ENCODE results near the gene RAD51B.

Gene RAD51B

GRCh38 chr14:68312884-68313610, 493.5 kb downstream of the RAD51B start:
- peak in 1 of 2 donors; percentile 23 for DNase-seq

GRCh38 chr14:68314642-68315041, 495.1 kb downstream of the RAD51B start:
- no peak for DNase-seq

DNA sequence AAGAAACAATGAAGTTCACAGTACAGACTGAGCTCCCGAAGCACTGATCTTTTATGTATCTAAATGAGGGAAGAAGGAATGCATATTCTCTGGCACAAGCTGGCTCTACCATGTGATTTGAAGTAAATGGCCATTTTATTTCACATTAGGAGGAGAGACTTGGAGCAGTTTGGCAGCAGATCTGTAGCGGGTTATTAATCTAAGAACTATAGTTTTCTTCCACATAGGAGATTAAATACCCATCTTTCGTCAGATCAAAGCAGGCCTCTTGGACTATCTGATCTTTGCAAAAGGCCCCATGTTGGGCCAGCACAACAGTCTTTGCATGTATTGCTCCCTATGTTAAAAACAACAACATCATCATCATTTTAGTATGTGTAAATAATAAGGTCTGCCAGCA, 495.5 kb downstream of the RAD51B start:
- DNase-seq: no peak

- DNase-seq: no peak
Observed at GRCh38 chr14:68316078-68316868, 496.7 kb downstream of the RAD51B start.

GRCh38 chr14:68317239-68317638, 497.7 kb downstream of the RAD51B start:
- DNase-seq: no peak

DNA sequence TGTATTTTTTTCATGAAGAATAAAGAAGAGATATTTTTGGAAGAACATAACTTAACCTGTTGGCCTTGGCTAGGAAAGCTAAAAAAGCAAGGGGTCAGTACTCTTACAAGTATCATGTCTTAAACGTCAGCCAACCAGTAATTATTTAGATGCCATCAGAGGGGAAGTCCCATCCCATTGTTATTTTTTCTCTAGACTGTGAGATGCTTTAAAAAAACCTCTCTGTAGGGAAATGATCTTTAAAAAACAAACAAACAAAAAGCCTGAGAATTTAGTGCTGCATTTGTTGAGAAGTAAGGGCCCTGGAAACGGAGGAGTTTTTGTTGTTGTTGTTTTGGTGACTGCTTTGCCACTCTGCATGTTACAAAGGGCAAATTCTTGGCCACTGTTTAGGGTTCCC, 499.2 kb downstream of the RAD51B start:
- DNase-seq: no peak

DNA sequence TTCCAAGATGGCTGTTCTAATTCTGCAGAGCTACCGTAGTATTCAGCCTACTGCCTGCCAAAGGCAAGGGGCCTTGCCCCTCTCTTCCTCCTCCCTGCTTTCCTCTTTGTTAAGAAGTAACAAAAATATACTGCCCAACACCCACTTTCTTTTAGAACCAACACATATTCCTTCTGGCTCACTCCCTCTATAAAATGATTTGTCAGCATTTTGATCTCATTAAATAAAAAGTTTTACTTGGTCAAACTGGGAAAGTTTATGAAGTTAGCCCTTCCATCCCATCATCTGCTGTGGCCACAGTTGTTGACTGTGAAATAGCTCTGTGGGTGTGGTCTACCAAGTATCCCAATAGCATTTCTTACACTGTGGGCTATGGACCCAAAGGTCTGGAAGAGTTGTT, 500.9 kb downstream of the RAD51B start:
- DNase-seq: no peak

DNA sequence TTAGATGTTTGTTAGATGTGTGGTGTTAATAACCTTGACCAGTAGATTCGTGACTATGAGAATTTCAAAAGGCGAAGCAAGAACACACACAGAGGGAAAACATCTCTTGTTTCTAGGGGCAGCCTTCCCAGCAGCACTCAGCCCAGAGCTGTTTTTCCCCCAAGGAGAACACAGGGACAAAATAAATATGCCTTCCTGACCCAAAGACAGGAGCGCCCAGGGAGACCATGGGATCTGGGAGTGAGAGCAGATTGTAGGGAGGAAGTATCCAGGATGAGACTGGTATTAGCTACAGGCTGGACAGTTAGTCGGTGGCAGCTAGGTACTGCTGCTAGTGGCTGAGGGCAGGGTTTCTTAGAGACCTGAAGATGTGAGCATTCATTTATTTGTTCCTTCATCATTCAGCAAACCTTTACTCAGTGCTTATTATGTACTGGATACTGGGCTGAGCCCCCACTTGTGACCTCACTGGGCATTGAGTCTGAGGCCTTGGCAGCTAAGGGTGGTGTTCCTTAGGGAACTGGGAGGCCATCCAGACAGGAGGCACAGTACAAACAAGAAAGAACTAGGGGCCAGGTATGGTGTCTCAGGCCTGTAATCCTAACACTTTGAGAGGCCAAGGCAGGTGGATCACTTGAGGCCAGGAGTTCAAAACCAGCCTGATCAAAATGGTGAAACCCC, 503.5 kb downstream of the RAD51B start:
- no peak for DNase-seq

GRCh38 chr14:68325267-68325807, 505.8 kb downstream of the RAD51B start:
- DNase-seq: no peak

DNA sequence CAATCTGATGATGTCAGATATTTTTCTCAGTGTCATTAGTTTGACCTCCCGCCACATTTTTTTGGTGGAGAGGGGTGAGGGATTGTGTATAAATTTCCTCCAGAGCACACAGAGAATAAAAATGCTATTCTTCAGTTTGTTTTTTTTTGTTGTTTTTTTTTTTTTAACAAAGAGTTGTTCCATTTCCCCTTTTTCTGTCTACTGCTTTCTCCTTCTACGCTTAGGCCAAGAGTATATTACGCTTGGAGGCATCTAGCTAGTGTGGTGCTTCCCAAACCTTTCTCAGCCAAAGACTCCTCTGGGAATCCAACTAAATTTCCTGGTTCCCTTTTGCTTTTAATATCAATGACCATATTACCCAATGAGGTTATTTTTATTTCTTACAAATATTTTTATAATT, 507.7 kb downstream of the RAD51B start:
- no peak for DNase-seq

GRCh38 chr14:68328509-68328908, 508.9 kb downstream of the RAD51B start:
- no peak for DNase-seq

GRCh38 chr14:68331426-68331825, 511.8 kb downstream of the RAD51B start:
- no peak for DNase-seq

GRCh38 chr14:68331991-68332390, 512.4 kb downstream of the RAD51B start:
- no peak for DNase-seq

- no peak for DNase-seq
Observed at GRCh38 chr14:68333262-68333661, 513.7 kb downstream of the RAD51B start.

DNA sequence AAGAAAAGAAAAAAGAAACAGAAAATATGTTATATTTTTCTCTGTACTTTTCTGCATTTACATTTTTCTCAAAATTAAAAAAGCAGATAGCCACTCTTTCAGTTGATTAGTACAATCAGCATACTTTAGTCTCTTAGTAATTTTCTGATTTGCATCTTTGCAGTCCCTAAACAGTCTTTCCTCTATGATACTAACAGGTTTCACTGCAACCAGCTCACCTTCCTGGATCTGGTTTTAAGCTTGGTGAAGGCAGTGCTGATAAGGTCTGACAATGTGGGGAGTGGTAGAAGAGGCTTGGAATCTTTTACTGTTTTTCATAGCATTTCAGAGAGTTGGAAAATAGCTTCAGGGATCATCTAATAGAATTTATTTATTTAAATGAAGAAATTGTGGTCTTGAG, 515.7 kb downstream of the RAD51B start:
- no peak for DNase-seq

GRCh38 chr14:68336165-68336564, 516.6 kb downstream of the RAD51B start:
- DNase-seq: no peak

DNA sequence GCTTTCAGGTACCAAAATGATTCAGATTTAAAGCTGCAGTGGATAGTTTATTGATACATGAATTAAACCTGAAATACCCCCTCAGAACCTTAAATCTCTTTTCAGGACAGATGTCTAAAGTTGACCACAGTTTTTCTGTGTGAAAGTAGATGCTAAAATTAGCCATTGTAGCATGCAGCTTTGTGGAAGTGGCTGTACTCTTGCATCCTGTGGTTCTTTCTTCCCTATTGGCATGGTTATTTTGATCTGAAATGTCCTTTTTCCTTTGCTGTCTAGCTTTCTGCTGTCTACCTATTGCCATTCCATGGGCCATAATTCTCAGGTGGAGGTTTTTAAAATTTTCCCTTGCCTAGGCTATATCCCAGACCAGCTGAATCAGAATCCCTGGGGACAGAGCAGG, 517.7 kb downstream of the RAD51B start:
- no peak for DNase-seq

- DNase-seq: no peak
Observed at GRCh38 chr14:68340262-68340661, 520.7 kb downstream of the RAD51B start.

DNA sequence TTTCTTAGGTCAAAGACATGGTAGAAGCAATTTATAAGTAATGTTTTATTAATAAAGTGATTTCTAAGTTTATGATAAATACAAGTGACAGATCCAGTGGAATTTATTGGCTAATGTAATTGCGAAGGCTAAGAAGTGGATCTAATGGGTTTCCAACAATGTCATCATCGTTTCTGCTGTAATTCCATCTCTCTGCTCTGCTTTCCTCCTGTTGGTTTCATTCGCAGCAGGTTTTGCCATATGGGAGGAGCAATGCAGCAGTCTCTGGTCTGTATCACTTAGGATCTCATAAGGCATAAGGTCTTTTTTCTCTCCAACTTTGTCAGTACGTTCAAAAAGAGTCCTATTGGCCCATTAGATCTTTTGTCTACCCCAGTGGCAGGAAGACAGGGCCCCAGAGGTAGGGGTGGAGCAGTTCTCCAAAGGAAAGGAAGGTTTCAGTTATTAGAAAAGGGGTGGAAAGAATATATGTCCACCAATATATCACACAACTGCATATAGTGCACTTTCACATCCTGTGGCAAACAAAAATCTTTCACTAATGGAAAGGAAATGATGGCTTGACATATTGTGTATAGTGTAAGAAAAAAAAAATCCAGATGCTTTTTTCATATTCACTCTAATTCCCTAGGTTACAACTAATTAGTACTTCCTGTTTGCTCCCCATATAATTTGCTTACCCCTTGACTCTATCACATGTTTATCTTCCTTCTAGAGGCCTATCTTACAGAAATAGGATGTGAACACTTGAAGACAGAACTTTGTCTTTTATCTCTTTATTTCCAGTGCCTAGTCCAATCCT, 522.0 kb downstream of the RAD51B start:
- DNase-seq: no peak

DNA sequence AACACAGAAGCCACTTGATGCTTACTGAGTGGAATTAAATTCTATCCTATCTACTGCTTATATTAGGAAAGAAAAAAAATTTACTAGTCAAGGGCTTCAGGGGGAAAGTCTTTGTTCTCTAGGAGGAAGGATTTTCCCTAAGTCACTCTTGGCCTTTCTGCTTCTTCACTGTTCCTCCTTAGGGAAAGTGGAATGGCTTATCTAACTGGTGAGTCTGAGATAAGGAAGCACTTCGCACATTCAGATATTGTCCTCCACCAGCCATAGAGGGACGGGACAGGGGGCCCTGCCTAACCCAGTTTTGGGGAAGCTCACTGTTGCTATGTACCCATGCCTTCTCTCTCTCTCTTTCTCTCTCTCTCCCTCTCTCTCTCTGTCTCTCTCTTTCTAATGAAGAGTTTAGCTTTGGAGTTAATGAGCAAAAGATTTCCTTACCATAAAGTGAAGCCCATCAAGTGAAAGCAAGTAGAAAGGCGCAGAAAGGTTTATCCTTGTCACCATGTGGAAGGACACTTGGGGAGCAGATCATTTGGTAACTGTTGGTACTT, 522.7 kb downstream of the RAD51B start:
- DNase-seq: no peak

DNA sequence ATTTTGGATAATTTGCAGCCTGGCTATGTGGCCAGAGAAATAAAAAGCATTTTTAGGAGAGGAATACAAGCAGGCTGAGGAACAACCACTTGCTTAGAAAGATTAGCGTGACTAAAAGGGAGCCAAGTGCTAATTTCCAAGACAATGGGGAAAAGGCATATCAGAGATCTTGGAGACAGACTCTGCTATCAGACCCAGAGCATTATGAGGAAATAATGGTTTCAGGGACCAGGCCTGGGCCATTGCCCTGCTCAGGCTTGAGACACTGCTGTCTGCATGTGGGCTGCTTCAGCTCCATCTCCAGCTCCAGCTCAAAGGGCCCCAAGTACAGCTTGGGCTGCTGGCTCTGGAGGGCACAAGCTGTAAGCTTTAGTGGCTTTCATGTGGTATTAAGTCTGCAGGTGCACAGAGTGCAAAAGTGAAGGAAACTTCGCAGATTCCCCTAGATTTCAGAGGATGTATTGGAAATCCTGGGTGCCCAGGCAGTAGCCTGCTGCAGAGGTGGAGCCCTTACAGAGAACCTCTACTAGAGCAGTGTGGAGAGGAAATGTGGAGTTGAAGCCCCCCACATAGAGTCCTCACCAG, 524.0 kb downstream of the RAD51B start:
- no peak for DNase-seq

GRCh38 chr14:68345738-68346137, 526.2 kb downstream of the RAD51B start:
- DNase-seq: no peak
